Activated T-cell treated with anti-CD3 and anti-CD28 coated beads for 4 hours (primary cell): ENCODE measurements around the gene ATP2A1.
"Not testable (repeated sequence)": the region's sequence is repeated elsewhere in the genome, so short reads cannot be mapped to it uniquely, and the experiment has no call there.

Source experiments
- DNase-seq: peaks from one replicate; pipeline ENCODE4 v3.0.0-alpha.2; 2020

ATP2A1 gene

DNA sequence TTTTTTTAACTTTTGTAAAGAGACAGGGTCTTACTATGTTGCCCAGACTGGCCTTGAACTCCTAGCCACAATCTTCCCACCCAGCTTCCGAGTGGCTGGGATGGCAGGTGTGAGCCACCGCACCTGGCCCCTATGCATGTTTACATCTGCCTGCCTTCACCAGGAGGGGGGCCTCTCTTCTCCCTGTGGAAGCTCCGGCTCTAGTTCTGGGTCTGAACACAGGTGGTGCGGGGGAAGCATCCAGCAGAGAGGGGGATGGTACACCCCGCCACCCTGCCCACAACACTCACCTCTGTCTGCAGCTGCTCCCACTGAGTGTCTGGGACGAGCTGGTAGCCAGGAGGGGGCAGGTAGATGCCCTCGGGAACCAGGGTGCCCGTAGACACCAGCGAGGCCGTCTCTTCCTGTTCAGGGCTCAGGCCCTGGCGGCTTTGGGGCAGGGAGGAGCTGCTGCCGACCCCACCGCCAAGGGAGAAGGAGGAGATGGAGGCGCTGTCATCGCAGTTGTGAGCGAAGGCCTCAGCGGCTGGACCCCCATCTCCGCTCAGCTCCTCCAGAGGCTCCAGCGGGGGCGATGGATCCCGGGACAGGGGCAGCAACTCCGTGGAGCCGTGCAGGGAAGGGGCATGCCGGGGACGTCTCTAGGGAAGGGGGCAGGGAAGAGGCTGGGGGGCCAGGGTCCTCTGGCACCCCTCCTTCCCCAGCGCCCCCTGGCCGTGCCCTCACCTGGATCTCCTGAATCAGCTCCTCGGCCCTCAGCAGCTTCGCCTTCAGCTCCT lies 35.8 kb downstream of the ATP2A1 start:
- DNase-seq, result no peak

DNA sequence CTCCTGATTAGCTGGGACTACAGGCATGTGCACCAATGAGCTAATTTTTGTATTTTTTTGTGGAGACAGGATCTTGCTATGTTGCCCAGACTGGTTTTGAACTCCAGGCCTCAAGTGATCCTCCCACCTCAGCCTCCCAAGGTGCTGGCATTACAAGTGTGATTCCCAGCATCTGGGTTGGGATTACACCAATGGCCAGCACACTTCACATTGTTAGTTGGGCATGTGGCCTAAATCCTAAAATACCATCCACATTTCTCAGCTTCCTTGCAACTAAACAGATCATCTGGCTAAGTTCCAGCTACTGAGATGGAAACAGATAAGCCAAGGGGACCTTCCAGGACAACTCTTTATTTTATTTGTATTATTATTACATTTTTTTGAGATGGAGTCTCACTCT lies 36.9 kb downstream of the ATP2A1 start:
- DNase-seq, result no peak

DNA sequence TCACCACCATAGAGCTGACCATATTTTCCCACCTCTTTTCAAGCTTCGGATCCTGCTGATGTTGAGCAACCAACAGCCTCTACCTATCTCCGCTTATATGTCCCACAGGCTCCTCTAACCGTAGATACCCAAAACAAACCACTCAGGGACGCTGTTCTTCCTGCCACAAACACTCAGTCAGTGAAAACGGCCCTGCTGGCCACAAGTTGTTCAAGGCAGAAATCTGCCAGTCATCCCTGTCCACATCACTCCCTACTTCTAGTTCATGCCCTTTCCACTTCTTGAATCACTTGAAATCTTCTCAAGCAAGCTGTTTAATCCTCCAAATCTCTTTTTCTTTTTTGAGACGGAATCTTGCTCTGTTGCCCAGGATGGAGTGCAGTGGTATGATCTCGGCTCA lies 38.8 kb downstream of the ATP2A1 start:
- DNase-seq, result no peak

DNA sequence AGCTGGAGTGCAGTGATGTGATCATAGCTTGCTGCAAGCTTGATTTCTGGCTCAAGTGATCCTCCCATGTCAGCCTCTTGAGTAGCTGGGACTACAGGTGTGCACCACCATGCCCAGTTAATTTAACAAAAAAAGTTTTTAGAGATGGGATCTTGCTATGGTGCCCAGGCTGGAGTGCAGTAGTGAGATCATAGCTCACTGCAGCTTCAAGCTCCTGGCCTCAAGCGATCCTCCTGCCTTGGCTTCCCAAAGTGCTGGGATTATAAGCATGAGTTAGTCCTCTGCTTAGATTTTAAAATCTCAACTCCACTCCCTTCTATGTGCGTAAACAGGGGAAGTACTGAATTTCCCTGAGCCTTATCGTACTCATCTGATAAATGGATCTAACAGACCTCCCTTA lies 40.4 kb downstream of the ATP2A1 start:
- no peak for DNase-seq

DNA sequence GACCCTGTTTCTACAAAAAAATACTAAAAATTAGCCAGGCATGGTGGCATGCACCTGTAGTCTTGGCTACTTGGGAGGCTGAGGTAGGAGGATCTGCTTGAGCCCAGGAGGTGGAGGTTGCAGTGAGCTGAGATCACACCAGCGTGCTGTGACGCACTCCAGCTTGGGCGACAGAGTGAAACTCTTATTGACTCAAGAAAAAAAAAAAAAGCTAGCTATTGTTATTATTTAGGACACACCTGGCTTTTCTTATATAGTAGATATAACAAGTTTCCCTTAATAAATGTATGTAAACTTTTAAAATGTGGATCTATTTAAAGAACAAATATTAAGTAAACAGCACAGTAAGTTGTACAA lies 44.9 kb downstream of the ATP2A1 start:
- no peak for DNase-seq

DNA sequence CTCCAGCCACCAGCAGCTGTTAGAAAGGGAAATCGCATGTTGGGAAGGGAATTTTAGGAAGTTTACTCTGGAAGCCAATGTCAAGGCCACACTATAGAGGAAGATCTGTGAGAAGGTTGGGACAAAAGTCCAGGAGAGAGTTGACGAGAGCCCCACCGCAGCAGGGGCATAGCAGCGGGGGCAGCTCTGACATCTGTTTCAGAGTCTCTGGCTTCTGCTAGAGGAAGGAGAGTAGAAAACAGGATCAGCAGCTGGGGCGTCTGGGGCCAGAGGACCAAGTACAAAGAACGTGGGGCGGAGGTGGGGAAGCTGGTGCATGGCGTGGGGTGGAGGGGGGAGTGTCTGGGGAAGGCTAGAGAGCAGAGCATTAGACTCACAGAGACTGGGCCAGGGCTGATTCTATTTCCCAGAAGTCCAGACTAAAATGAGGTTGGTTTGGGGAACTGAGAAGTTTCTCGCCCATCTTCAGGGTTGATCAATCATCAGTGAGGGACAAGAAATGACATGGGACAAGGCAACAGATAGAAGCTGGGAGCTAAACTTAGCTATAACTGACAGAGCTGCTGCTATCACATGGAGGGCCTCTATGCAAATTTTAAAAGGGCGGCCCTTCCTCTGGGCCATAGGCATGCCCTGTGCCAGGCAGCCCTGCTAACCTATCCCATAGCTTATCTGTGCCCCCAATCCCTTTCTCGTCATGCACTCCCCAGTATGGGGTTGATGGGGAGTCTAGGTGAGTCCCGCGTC lies 45.5 kb downstream of the ATP2A1 start:
- no peak for DNase-seq

DNA sequence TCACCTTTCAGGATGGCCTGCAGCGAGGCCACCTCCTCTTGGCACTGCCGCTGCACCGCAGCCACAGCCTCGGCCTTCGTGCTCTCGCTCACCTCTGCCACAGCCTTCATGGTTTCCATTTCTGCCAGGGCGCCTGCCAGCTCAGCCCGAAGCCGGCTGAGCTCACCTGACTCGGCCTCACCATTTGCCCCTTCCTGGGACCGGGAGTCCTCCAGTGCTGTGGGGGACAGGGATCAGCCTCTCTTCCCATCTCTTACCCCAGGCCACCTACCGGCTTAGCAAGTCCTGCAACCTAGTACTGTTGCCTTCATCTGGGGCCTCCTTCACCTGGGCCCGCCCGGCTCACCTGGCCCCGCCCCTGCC lies 46.1 kb downstream of the ATP2A1 start:
- no peak for DNase-seq

DNA sequence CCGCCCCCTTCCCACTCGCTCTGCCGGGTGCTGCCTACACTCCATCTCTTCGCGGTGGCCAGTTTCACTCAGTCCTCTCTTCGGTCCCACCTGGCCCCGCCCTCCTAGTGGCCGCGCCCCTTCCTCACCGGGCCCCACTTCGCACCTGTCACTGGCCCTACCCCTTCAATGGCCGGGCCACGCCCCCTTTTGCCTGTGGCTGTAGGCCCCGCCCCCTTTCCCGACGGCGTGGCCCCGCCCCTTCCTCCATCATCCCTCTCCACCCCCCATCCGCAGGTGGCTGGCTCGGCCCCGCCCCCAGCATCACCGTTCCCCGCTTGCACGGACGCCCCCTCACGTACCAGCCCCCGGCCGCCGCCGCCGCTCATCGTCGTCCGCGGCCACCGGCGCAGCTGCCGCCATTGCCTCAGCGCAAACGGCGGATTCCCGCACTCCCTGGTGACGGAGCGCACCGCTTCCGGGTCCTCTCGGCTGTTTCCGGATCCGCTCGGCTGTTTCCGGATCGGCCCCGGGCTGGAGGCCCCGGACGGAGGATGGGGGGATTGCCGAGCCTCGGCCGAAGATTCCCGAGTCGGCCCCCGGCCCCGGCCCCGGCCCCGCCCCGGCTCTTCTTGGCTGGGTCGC lies 46.6 kb downstream of the ATP2A1 start, which contains the start of gene RABEP2:
RABEP2 (minus strand) TSS at position 477 of the 624 bp plus-strand sequence; CDS start at position 402, 75 bp downstream.
- DNase-seq, result peak; percentile 88

GRCh38 chr16:28925386-28926228 lies 47.3 kb downstream of the ATP2A1 start:
- peak; percentile 59 for DNase-seq

DNA sequence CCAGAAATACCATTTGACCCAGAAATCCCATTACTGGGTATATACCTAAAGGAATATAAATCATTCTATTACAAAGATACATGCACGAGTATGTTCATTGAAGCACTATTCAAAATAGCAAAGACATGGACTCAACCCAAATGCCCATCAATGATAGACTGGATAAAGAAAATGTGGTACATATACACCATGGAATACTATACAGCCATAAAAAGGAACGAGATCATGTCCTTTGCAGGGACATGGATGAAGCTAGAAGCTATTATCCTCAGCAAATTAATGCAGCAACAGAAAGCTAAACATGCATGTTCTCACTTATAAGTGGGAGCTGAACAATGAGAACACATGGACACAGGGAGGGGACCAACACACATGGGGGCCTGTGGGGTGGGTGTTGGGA lies 48.0 kb downstream of the ATP2A1 start:
- not testable (repeated sequence) for DNase-seq

GRCh38 chr16:28927815-28928214 lies 49.5 kb downstream of the ATP2A1 start:
- DNase-seq, result no peak

DNA sequence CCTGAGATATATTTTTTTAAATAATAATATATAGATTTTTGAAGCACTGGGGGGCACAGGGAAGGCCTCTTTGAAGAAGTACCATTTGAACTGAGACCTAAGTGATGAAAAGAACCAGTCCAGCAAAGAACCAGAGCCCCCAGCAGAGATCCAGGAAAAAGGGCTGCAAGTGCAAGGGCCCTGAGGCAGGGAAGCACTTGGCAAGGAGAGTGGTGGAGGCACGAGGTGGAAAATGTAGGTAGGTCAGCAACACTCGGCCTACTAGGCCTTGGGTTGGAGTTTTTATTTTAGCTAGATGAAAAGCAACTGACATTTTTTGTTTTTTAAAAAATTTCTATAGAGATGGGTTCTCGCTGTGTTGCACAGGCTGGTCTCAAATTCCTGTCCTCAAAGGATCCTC lies 51.9 kb downstream of the ATP2A1 start:
- no peak for DNase-seq

GRCh38 chr16:28930652-28931051 lies 52.4 kb downstream of the ATP2A1 start:
- no peak for DNase-seq

DNA sequence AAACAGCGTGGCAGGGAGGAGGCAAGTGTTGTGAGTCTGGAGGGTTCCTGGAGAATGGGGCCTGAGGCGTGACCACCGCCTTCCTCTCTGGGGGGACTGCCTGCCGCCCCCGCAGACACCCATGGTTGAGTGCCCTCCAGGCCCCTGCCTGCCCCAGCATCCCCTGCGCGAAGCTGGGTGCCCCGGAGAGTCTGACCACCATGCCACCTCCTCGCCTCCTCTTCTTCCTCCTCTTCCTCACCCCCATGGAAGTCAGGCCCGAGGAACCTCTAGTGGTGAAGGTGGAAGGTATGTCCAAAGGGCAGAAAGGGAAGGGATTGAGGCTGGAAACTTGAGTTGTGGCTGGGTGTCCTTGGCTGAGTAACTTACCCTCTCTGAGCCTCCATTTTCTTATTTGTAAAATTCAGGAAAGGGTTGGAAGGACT lies 53.5 kb downstream of the ATP2A1 start, which contains the start of gene CD19:
CD19 (plus strand) TSS at position 171 of the 425 bp plus-strand sequence; CDS start at position 201, 30 bp downstream.
- no peak for DNase-seq

DNA sequence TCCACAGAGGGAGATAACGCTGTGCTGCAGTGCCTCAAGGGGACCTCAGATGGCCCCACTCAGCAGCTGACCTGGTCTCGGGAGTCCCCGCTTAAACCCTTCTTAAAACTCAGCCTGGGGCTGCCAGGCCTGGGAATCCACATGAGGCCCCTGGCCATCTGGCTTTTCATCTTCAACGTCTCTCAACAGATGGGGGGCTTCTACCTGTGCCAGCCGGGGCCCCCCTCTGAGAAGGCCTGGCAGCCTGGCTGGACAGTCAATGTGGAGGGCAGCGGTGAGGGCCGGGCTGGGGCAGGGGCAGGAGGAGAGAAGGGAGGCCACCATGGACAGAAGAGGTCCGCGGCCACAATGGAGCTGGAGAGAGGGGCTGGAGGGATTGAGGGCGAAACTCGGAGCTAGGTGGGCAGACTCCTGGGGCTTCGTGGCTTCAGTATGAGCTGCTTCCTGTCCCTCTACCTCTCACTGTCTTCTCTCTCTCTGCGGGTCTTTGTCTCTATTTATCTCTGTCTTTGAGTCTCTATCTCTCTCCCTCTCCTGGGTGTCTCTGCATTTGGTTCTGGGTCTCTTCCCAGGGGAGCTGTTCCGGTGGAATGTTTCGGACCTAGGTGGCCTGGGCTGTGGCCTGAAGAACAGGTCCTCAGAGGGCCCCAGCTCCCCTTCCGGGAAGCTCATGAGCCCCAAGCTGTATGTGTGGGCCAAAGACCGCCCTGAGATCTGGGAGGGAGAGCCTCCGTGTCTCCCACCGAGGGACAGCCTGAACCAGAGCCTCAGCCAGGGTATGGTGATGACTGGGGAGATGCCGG lies 54.3 kb downstream of the ATP2A1 start:
- DNase-seq, result no peak

DNA sequence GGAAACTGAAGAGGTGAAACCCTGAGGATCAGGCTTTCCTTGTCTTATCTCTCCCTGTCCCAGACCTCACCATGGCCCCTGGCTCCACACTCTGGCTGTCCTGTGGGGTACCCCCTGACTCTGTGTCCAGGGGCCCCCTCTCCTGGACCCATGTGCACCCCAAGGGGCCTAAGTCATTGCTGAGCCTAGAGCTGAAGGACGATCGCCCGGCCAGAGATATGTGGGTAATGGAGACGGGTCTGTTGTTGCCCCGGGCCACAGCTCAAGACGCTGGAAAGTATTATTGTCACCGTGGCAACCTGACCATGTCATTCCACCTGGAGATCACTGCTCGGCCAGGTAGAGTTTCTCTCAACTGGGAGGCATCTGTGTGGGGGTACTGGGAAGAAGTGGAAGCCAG lies 54.9 kb downstream of the ATP2A1 start:
- no peak for DNase-seq

DNA sequence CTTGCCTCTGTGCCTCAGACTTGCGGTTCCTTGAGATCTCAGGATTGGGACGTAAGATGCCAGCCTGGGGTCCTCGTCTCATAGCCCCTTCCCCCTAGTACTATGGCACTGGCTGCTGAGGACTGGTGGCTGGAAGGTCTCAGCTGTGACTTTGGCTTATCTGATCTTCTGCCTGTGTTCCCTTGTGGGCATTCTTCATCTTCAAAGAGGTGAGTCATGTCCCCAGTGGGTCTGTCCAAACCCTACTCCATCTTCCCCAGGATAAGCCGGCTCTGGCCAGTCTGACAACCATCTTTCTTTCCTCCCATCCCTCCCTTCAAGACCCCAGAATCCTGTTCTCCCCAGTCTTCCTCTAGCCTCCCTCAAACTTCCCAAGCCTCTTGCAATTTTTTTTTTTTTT lies 57.1 kb downstream of the ATP2A1 start:
- DNase-seq, result no peak

DNA sequence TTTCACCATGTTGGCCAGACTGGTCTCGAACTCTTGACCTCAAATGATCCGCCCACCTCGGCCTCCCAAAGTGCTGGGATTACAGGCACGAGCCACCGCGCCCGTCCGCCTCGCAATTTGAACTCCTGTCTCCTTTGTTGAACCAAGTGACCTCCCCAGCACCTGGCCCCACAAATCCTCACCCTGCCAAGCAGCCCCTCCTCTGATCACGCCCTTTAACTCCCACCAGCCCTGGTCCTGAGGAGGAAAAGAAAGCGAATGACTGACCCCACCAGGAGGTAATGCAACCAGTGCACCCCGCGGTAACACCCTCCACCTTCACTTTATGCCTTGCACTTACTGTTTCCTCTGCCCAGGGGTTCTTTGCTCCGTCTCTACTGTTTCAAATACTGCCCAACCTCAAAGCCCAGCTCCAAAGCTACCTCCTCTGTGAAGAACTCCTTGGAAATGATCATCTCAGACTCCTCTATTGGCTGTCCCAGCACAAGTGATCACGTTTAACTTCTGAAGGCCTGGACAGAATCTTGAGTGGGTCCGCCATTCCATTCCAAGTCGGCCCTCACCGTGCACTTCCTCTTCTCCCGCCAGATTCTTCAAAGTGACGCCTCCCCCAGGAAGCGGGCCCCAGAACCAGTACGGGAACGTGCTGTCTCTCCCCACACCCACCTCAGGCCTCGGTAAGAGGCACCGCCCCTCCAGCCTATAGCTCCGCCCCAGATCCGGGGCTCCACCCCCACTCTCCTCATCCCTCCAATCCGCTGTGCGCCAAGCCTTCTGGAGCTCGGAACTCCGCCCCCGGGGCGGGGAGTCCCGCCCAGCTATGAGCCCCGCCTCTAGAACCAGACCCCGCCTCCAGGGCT lies 57.9 kb downstream of the ATP2A1 start:
- DNase-seq, result peak; percentile 80

GRCh38 chr16:28936784-28937155 lies 58.5 kb downstream of the ATP2A1 start:
- no peak for DNase-seq

GRCh38 chr16:28937222-28937876 lies 59.1 kb downstream of the ATP2A1 start:
- DNase-seq, result no peak

DNA sequence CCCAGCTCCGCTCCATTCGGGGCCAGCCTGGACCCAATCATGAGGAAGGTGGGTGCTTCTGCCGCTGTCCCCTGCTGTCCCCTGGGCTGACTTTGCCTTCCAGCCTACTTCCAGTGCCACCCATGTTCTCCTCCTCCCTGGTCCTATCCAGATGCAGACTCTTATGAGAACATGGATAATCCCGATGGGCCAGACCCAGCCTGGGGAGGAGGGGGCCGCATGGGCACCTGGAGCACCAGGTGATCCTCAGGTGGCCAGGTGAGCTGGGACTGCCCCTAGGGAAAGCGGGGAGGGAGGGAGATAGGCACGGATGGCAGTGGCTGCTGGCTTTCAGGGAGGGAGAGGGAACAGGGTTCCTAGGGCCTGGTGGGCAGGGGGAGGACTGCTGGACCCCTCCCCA lies 60.4 kb downstream of the ATP2A1 start:
- DNase-seq, result no peak
